Activated naive CD4-positive, alpha-beta T cell treated with anti-CD3 and anti-CD28 coated beads for 36 hours (primary cell): ENCODE measurements around the gene SLC34A3. TPM values are rescaled to one million over a fixed set of nuclear protein-coding genes. Genes with fewer than 3 reads are reported as not detected.

Source experiments
- CTCF ChIA-PET: fragments of 350-600 bp; sonication (Branson Sonifier 250); formaldehyde crosslinking; loops from one replicate; lab custom pipeline; 2021; ENCODE audit warnings: antibody characterized with exemption; lab: Charles Lee
- DNase-seq: peaks from one replicate; pipeline ENCODE4 v3.0.0-alpha.2; 2020
- H3K27ac Mint-ChIP-seq: one replicate; pipeline ENCODE4 v1.8.0; 2021; ENCODE audit warnings: mild to moderate bottlenecking, mixed read lengths
- H3K27me3 Mint-ChIP-seq: one replicate; pipeline ENCODE4 v1.8.0; 2021; ENCODE audit warnings: low read depth, mixed read lengths
- H3K36me3 Mint-ChIP-seq: one replicate; pipeline ENCODE4 v1.8.0; 2021; ENCODE audit warnings: low read depth, mixed read lengths
- H3K4me1 Mint-ChIP-seq: one replicate; pipeline ENCODE4 v1.8.0; 2021; ENCODE audit warnings: low read depth, mixed read lengths
- H3K4me3 Mint-ChIP-seq: one replicate; pipeline ENCODE4 v1.8.0; 2021; ENCODE audit warnings: mild to moderate bottlenecking, moderate library complexity, mixed read lengths
- H3K9me3 Mint-ChIP-seq: one replicate; pipeline ENCODE4 v1.8.0; 2021; ENCODE audit warnings: mixed read lengths
- intact Hi-C: fragments of 100-400 bp; cut with micrococcal nuclease; formaldehyde crosslinking; loops from one replicate; pipeline ENCODE4 v1.15.1; 2023
- total RNA-seq, 2 experiments: library from RNA; stranded (reverse); gene quantifications; one replicate each; pipeline ENCODE4 v1.2.3, GENCODE V29; 2021

SLC34A3 gene
- total RNA-seq, 2 experiments from 2014 or later: not detected

DNA sequence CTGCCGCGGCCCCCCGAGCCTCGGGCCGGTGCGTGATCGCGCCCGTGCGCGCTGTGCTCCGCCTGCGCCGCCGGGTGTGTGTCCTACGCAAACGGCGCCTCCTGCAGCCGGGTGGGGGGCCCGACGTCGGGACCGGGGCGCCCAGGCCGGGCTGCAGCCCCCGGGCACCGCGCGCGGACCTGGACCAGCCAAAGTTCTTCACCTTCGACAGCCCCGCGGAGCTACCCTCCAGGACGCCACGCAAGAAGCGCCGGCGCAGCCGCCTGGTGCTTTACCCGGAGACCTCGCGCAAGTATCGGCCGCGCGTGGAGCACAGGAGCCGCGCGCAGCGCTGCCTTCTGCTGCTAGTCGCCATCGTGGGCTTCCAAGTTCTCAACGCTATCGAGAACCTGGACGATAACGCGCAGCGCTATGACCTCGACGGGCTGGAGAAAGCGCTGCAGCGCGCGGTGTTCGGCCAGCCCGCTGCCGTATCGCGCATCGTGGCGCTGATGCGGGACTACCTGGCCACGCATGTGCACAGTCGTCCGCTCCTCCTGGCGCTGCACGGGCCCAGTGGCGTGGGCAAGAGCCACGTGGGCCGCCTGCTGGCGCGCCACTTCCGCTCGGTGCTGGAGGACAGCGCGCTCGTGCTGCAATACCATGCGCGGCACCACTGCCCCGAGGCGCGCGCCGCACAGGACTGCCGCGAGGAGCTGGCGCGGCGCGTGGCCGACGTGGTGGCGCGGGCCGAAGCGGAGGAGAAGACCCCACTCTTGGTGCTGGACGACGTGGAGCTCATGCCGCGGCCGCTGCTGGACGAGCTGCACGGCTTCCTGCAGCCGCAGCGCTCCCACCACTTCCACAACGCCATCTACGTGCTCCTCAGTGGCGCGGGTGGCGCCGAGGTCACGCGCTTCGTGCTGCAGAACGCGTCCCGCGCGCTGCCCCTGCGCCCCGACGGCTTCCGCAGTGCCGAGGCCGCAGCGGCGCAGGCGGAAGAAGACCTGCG is 48.3 kb downstream of the SLC34A3 start:
- CTCF ChIA-PET: no interaction called here
- no peak for DNase-seq
- intact Hi-C loops: no loop called here
- Mint-ChIP-seq H3K36me3 (no peaks in the 10 kb centered on the region), H3K27me3 (peaks cover 13% of the 10 kb centered on the region), H3K27ac (no peak overlapping the region), H3K4me1 (peaks cover 11% of the 10 kb centered on the region), H3K9me3 (no peaks in the 10 kb centered on the region), H3K4me3 (no peak overlapping the region)

DNA sequence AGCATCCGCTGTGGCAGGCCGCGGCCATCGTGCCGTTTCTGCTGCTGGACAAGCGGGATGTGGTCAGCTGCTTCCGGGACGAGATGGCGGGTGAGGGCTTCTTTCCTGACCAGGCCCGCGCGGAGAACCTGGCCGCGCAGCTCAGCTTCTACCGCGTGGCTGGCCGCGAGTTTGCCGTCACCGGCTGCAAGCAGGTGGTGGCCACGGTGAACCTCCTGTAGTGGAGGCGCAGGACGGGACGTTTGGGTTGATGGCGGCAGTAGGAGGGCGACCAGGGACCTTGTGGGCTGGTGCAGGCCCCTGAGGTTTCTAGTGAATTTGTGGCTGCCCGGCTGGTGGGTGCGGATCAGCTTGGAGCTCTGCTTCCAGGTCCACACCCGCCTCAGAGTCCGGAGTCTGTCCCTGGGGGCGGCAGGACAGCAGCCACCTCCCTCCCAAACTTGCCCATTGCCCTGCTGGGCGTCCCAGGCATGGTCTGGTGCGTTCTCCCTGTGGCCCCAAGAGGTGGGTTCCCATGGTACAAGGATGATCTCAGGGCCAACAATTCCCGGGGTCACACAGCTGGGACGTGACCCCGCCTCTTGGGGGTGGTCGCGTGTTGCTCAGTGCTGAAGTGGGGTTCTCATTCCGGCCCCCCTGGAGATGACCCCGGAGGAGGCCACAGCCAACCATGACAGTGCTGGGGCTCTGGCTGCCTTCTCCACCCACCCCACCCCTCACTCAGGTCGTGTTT is 49.2 kb downstream of the SLC34A3 start:
- CTCF ChIA-PET: no interaction called here
- Mint-ChIP-seq H3K4me3 (no peak overlapping the region), H3K36me3 (no peaks in the 10 kb centered on the region), H3K4me1 (peaks cover 11% of the 10 kb centered on the region), H3K27me3 (peaks cover 13% of the 10 kb centered on the region), H3K9me3 (no peaks in the 10 kb centered on the region), H3K27ac (no peak overlapping the region)
- no peak for DNase-seq
- intact Hi-C loops: no loop called here

- no peak overlapping the region for H3K27ac Mint-ChIP-seq
- no peaks in the 10 kb centered on the region for H3K9me3 Mint-ChIP-seq
- peaks cover 9% of the 10 kb centered on the region for H3K4me1 Mint-ChIP-seq
- H3K4me3 Mint-ChIP-seq: no peak overlapping the region
- CTCF ChIA-PET: no interaction called here
- peaks cover 13% of the 10 kb centered on the region for H3K27me3 Mint-ChIP-seq
- no peak for DNase-seq
- no peaks in the 10 kb centered on the region for H3K36me3 Mint-ChIP-seq
- intact Hi-C loops: no loop called here
These were observed 50.0 kb downstream of the SLC34A3 start for GRCh38 chr9:137280474-137281344.

DNA sequence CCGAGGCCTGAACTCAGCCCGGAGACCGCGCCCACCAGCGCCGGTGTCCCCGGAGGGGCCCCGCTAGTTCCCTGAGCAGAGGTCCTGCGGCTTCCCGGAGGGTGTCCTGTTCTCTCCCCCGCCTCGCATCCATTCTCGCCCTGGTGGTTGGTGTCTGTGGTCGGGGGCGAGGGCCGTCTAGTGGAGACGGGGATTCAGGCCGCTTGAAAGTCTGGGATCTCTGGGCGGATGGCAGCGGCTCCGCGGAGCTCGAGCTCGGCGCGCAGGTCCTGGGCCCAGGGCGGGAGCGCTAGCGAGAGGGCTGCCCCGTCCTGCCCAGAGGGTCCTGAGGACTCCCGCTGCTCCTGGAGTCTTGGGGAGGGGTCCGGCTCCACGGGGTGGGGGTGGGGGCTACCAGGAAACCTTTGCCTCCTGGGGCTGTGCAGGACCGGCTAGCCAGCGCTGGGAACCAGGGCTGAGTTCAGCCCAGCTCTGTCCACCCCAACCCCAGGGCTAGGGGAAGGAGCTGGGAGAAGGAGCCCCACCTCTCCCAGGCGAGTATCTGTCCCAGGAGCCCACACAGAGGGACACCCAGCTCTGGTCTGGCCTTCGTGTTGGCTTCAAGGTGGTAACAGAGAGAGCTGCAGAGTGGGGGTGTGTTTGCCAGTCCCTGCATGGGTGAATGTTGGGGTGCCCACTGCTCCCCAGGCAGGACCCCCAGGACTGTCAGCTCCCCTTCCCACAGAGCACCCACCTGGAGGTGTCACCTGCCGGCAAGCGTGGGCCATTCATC is 50.8 kb downstream of the SLC34A3 start:
- no peak overlapping the region for H3K4me3 Mint-ChIP-seq
- peaks cover 8% of the 10 kb centered on the region for H3K4me1 Mint-ChIP-seq
- no peak overlapping the region for H3K27ac Mint-ChIP-seq
- intact Hi-C loops: no loop called here
- no peaks in the 10 kb centered on the region for H3K36me3 Mint-ChIP-seq
- no peaks in the 10 kb centered on the region for H3K9me3 Mint-ChIP-seq
- DNase-seq: no peak
- peaks cover 13% of the 10 kb centered on the region for H3K27me3 Mint-ChIP-seq
- CTCF ChIA-PET: no interaction called here

Other genes with a start within 250 kb of the SLC34A3 start
- gene LCNL1, start 247.9 kb upstream of the SLC34A3 start, total RNA-seq: not detected
- gene PAXX, start 238.5 kb upstream of the SLC34A3 start, total RNA-seq: 10 to 100 TPM; 75.9 to 76.8 TPM
- not detected for gene CLIC3, start 234.3 kb upstream of the SLC34A3 start, total RNA-seq
- 1 to 10 TPM; 4.1 to 4.7 TPM for gene ABCA2, start 202.7 kb upstream of the SLC34A3 start, total RNA-seq
- gene FUT7, start 198.8 kb upstream of the SLC34A3 start, total RNA-seq: not detected
- gene NPDC1, start 184.7 kb upstream of the SLC34A3 start, total RNA-seq: 10 to 100 TPM; 14.2 to 15.9 TPM
- not detected for gene ENTPD2, start 176.8 kb upstream of the SLC34A3 start, total RNA-seq
- gene SAPCD2, start 160.3 kb upstream of the SLC34A3 start, total RNA-seq: 1 to 10 TPM; 3.8 to 3.9 TPM
- gene UAP1L1, start 153.4 kb upstream of the SLC34A3 start, total RNA-seq: 1 to 10 TPM; 2.6 to 3.4 TPM
- gene MAN1B1, start 143.9 kb upstream of the SLC34A3 start, total RNA-seq: 10 to 100 TPM; 18.7 to 18.9 TPM
- gene DPP7, start 116.2 kb upstream of the SLC34A3 start, total RNA-seq: 100 to 1,000 TPM; 162 to 167 TPM
- gene GRIN1, start 91.7 kb upstream of the SLC34A3 start, total RNA-seq: under 1 TPM in 1 of 2 experiments, not detected in 1; 0.35 TPM
- not detected for gene LRRC26, start 60.9 kb upstream of the SLC34A3 start, total RNA-seq
- gene TMEM210, start 58.8 kb upstream of the SLC34A3 start, total RNA-seq: not detected
- 10 to 100 TPM; 34.8 to 36.6 TPM for gene ANAPC2, start 42.3 kb upstream of the SLC34A3 start, total RNA-seq
- gene SSNA1, start 42.2 kb upstream of the SLC34A3 start, total RNA-seq: 10 to 100 TPM; 48.2 to 49.9 TPM
- 1 to 10 TPM; 2.1 to 2.6 TPM for gene TPRN, start 30.2 kb upstream of the SLC34A3 start, total RNA-seq
- gene TMEM203, start 25.3 kb upstream of the SLC34A3 start, total RNA-seq: 10 to 100 TPM; 21.8 to 23.2 TPM
- 10 to 100 TPM; 25.3 to 26.1 TPM for gene NDOR1, start 25.2 kb upstream of the SLC34A3 start, total RNA-seq
- 1 to 10 TPM; 4.9 to 5.0 TPM for gene RNF208, start 8.7 kb upstream of the SLC34A3 start, total RNA-seq
- under 1 TPM; 0.17 to 0.26 TPM for gene CYSRT1, start 5.7 kb upstream of the SLC34A3 start, total RNA-seq
- gene RNF224, start 3.4 kb upstream of the SLC34A3 start, total RNA-seq: not detected
- gene TUBB4B, start 10.4 kb downstream of the SLC34A3 start, total RNA-seq: 100 to 1,000 TPM; 193 to 196 TPM
- gene STPG3, start 20.4 kb downstream of the SLC34A3 start, total RNA-seq: not detected
- 10 to 100 TPM; 47.0 to 47.1 TPM for gene NELFB, start 24.4 kb downstream of the SLC34A3 start, total RNA-seq
- 1 to 10 TPM in 1 of 2 experiments, under 1 TPM in 1; 0.93 to 1.1 TPM for gene TOR4A, start 46.8 kb downstream of the SLC34A3 start, total RNA-seq
- gene NRARP, start 71.4 kb downstream of the SLC34A3 start, total RNA-seq: 1 to 10 TPM; 1.8 to 2.2 TPM
- gene EXD3, start 192.3 kb downstream of the SLC34A3 start, total RNA-seq: 10 to 100 TPM; 11.2 to 12.7 TPM
- gene NOXA1, start 192.5 kb downstream of the SLC34A3 start, total RNA-seq: 1 to 10 TPM; 1.0 to 1.2 TPM
- gene ENTPD8, start 210.5 kb downstream of the SLC34A3 start, total RNA-seq: not detected
- gene NSMF, start 228.4 kb downstream of the SLC34A3 start, total RNA-seq: 10 to 100 TPM; 33.2 to 35.7 TPM